AG04450 (cell line): ENCODE measurements around the gene MCM3AP. TPM values are rescaled to one million over a fixed set of nuclear protein-coding genes. Genes with fewer than 3 reads are reported as not detected.

Source experiments
- CTCF ChIA-PET: fragments of 300-600, 350-600 bp; formaldehyde crosslinking; extraction: SDS; loops from one replicate; lab custom pipeline; 2022; ENCODE audit warnings: antibody characterized with exemption, inconsistent platforms; lab: Charles Lee
- POLR2A ChIA-PET: fragments of 350-600 bp; formaldehyde crosslinking; extraction: SDS; loops from one replicate; lab custom pipeline; 2021; ENCODE audit warnings: antibody characterized with exemption, inconsistent platforms; lab: Yijun Ruan, JAX
- DNase-seq: peaks from one replicate; pipeline ENCODE4 v3.0.0-alpha.2; 2011; ENCODE audit warnings: low read depth, low spot score
- H3K27ac ChIP-seq: one replicate; pipeline ENCODE4 v1.5.1; 2012; ENCODE audit warnings: low read depth, low read length, control low read depth
- H3K27me3 ChIP-seq: one replicate; pipeline ENCODE4 v1.6.0; 2012; ENCODE audit warnings: low read length; ENCODE audit not compliant: control insufficient read depth, insufficient read depth
- H3K4me3 ChIP-seq: 2 replicates; pipeline ENCODE4 v1.5.1; 2011; ENCODE audit warnings: mild to moderate bottlenecking, low read depth, low read length, control low read depth
- H3K9me3 ChIP-seq: 2 replicates; pipeline ENCODE4 v1.5.1; 2012; ENCODE audit warnings: low read length; ENCODE audit not compliant: control insufficient read depth, insufficient read depth
- polyA plus RNA-seq: library from polyadenylated mRNA; depleted of rRNA; stranded (reverse); fragments of >200 nt; gene quantifications from 2 replicates; pipeline ENCODE4 v1.2.3, GENCODE V29; 2011
- TF ChIP-seq, protein P1 (sequence below): IDR thresholded peaks from 2 replicates; pipeline ENCODE4 v1.5.1; 2011; ENCODE audit warnings: low read depth, low read length, control low read depth, inconsistent platforms

MCM3AP gene
- polyA plus RNA-seq, 1 experiment: 43.7 TPM

DNA sequence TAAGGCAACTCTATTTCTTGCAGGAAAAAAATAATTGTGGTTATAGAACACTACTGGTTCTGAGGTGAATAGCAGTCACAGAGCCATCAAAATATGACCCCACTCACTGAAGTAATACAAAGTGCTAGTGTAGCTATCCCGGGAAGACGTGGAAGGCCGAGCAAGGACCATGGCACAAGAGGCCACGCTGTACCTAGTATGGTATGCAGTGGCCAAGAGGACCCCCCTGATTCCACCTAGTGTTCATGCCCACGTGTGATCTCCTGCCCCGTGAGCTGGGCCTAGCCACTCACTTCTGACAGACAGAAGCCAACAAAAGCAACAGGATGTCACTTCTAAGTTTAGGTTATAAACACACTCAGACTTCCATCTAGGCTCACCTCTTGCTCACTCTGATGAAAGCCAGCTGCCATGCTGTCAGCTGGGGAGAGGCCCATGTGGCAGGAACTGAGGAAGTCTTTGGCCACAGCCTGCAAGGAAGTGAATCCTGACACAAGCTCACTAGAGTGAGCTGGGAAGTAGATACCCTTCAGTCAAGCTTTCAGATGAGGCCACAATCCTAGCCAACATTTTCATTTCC, 35.2 kb downstream of the MCM3AP start:
- H3K27ac ChIP-seq: no peak overlapping the region
- H3K4me3 ChIP-seq: no peak overlapping the region
- TF ChIP-seq, protein P1, sequence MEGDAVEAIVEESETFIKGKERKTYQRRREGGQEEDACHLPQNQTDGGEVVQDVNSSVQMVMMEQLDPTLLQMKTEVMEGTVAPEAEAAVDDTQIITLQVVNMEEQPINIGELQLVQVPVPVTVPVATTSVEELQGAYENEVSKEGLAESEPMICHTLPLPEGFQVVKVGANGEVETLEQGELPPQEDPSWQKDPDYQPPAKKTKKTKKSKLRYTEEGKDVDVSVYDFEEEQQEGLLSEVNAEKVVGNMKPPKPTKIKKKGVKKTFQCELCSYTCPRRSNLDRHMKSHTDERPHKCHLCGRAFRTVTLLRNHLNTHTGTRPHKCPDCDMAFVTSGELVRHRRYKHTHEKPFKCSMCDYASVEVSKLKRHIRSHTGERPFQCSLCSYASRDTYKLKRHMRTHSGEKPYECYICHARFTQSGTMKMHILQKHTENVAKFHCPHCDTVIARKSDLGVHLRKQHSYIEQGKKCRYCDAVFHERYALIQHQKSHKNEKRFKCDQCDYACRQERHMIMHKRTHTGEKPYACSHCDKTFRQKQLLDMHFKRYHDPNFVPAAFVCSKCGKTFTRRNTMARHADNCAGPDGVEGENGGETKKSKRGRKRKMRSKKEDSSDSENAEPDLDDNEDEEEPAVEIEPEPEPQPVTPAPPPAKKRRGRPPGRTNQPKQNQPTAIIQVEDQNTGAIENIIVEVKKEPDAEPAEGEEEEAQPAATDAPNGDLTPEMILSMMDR: no peak
- H3K9me3 ChIP-seq: no peaks in the 10 kb centered on the region
- H3K27me3 ChIP-seq: no peaks in the 10 kb centered on the region
- ChIA-PET POLR2A (no interaction called here), CTCF (interaction anchor here (1.0 to 1.2 kb wide), 2 partner anchors 97 to 107 kb away, joined by 3 read pairs; no protein-coding TSS in a partner anchor)
- DNase-seq: no peak

DNA sequence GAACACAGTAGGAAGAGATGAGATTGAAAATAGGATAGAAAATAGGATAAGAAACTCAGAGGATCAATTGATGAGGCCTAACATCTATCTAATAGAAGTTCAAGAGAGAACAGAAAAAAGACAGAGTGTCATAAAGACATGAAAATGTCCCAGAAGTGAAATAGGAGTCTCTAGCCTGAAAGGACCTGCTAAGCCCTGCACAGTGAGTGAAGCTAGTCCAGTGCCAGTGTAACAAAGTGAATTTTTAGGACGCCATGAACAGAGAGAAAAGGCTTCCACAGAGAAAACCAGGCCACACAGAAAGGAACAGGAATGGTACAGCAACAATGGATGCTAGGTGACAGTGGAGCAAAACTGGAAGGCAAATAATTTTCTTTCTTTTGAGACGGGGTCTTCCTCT, 36.6 kb downstream of the MCM3AP start:
- Histone ChIP-seq H3K27ac (no peak overlapping the region), H3K27me3 (no peaks in the 10 kb centered on the region), H3K9me3 (no peaks in the 10 kb centered on the region), H3K4me3 (no peak overlapping the region)
- ChIA-PET CTCF (interaction anchor here (1.2 kb wide), 1 partner anchor 106 kb away, joined by 3 read pairs; no protein-coding TSS in a partner anchor), POLR2A (no interaction called here)
- TF ChIP-seq, protein P1: no peak
- DNase-seq: no peak

DNA sequence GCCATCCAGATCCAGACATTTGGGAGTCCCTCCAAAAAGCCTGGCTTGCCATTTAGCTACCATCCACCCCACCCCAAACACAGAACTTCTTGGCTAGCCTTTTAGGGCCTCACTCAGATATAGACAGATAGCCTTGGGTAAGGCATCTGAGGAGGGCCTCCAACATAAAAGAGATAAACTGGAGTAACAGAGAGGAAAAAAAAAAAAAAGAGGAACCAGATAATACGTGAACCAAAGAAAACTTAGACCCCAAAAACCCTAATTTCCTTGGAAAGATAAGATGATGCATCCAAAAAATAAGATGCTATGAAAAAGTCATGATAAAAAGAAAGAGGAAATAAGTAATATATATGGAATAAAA, 37.0 kb downstream of the MCM3AP start:
- TF ChIP-seq, protein P1: no peak
- no peaks in the 10 kb centered on the region for H3K9me3 ChIP-seq
- no peaks in the 10 kb centered on the region for H3K27me3 ChIP-seq
- no peak for DNase-seq
- CTCF ChIA-PET: no interaction called here
- POLR2A ChIA-PET: no interaction called here
- no peak overlapping the region for H3K4me3 ChIP-seq
- no peak overlapping the region for H3K27ac ChIP-seq

DNA sequence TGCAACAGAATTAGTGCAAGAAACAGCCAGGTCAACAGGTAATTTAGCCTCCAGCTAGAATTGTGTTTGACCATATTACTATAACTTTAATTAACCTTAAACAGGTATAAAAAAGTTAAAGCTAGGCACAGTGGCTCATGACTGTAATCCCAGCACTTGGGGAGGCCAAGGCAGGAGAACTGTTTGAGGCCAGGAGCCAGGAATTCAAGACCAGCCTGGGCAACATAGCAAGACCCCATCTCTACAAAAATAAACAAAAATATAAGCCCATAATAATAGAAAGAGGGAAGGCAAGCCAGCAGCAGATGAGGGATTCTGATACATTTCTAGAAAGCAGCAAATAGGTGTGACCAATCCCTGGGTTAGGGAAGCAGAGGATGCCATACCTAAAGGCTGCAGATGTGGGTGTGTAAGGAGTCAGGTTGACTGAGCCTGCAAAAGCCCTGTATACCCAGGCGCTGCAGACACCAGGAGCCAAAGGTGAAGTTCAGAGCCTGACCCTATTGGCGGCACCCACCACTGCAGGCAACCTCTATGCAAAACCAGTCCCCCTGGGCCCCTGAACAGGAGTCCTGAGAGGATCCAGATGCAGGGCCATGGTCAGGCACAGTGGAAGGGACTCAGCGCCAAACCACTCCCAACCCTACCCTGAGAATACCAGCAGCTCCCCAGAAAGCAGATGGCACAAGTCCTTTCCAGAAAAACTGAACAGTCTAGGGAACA, 37.6 kb downstream of the MCM3AP start:
- Histone ChIP-seq H3K27ac (no peak overlapping the region), H3K27me3 (no peaks in the 10 kb centered on the region), H3K4me3 (no peak overlapping the region), H3K9me3 (no peaks in the 10 kb centered on the region)
- POLR2A ChIA-PET: interaction anchor here (0.5 kb wide), 1 partner anchor 198 kb away, joined by 3 read pairs; no protein-coding TSS in a partner anchor
- TF ChIP-seq, protein P1: no peak
- CTCF ChIA-PET: no interaction called here
- DNase-seq: no peak

DNA sequence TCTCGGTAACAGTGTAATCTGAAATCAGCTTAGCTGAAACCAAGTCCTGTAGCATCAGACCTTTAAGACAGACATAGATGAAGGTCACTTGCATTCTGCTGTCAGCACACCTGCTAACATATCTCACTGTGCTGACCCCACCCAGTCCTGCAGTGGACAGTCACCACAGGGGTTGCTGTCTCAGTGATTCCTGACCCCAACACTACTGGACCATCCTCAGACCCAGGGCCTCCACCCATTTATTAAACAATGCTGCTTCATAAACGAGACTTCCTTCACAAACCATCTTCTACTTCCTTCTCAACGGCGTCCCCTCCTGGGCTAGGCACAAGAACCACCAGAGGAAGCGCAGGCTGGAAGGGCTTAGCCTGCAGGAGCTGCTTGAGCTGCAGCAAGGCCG, 39.1 kb downstream of the MCM3AP start:
- ChIA-PET POLR2A (no interaction called here), CTCF (no interaction called here)
- no peak overlapping the region for H3K27ac ChIP-seq
- no peak for DNase-seq
- TF ChIP-seq, protein P1: no peak
- H3K4me3 ChIP-seq: no peak overlapping the region
- no peaks in the 10 kb centered on the region for H3K9me3 ChIP-seq
- H3K27me3 ChIP-seq: no peaks in the 10 kb centered on the region
